HL-60/S4 treated with retinoic acid at 250 ng/mL for 4 days and 3 days (cell line): ENCODE measurements around the gene MEF2D.

Source experiments
- in situ Hi-C: fragments of 300-500 bp; cut with MboI; formaldehyde crosslinking; loops from 2 replicates; pipeline ENCODE4 v1.7.0; 2022; ENCODE audit warnings: low sequenced_read_pairs

Gene MEF2D

DNA sequence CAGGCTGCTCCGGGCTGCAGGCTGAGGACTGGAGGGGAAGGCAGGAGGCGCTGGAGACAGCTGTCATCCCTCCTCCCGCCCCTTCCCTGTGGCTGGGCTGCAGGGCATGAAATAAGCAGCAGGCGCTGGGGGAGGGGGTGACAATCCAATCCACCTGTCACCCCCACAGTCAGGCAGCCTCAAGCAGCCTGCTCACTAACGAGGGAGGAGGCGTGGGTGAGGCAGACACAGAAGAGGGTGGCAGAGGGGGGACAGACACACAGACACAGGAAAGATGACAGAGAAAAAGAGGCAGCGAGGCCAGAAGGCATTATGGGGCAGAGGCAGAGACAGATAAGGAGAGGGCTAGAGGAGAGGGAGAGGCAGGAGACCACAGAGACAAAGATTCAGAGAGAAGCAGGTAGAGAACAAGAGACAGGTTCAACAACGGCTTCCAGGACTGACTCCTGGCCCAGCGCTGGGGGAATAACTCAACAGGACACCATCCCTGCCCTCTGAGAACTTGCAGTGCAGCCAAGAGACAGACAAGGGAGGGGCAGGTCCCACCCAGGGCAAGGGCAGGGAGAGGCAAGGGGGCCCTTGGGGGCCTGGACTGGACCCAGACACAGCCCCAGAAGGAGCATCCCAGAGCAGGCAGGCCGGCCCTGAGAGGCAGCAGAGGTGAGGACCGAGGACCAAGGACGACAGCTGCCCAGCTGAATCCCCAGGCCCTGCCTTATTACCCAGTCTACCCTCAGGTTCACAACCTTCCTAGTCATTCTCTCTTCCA is 11.2 kb downstream of the MEF2D start:
- in situ Hi-C loops, result no loop called here

DNA sequence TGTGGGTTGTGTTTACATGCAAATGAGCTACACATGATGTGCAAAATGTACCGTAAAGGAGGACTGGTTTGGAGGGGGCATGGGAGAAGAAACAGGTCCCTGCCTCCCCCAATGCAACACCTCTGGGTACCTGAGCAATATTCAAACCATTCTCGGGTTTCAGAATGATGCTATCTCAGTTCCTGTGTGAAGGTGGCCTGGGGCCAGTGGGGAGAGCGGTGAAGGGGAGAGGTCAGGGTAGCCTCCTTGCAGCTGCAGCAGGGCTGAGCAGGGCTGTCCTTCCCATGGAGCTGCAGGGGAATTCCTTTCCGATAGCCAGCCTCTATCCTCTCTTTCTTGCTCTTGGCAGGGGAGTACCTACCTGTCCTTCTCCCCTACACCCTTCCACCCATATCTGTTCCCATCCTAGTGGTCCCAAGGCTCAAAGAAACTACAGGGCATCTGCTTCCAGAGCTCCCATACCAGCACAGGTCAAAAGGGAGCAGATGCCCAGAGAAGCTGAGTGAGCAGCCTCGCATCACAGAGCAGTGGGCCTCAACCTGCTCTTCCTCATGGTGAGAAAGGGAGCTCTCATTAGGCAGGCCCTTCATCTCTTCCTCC is 11.9 kb downstream of the MEF2D start:
- in situ Hi-C loops, result no loop called here

DNA sequence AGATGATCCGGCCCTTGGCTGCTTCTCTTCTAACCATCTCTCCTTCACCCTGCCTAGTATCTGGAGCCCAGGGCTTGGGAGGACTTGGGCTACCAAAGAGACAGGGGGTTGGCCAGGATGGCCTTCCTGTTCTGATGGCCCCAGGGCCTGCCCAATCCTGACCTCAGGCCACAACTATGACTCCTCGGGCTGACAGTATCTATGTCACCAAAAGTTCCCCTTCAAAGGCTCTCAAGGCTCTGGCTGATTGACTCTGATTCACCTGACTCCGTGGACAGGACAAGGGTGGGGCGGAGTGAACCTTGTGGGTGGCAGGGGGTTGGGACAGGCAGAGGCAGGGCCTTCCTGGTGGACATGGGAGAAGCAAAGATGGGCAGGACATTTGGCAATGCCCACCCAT is 12.7 kb downstream of the MEF2D start:
- in situ Hi-C loops, result no loop called here

DNA sequence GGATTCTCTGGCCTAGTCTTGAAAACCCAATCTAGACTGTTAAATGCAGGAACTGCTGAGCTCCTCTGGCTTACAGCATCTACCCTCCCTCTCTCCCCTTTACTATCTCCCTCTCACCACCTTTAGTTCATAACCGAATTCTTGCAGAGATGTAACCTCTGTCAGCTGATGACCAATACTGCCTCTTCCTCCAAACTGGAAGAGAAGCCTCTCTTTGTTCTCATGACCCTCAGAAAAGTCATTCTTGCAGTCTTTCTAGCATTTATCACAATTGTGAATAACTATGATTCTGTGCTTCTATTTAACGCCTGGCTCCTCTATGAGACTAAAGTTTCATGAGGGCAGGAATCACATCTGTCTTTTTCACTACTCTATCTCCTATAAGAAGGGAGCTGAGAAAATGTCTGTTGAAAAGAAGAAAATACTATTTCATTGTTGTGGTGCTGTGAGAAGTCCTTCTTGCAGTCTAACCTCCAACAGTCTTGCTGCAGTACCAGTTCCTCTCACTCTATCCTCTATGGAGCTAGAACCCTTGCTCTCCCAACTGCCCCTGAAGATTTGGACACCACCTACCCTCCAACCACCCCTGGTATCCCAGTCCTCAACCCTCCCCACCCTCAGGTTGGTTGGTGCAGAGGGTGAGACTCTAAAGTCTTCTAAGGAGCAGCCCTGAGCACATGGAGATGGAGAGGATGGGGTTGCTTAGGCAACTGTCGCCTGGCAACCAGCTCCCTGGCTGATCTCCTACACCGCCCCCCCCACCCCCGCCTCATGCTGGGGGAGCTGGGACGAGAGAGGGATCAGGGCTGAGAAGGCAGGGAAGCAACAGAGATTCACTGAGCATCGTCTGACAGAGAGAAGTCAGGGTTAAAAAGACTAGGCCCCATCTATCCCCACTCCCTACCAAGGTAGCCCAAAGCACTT is 13.9 kb downstream of the MEF2D start:
- in situ Hi-C loops, result no loop called here

DNA sequence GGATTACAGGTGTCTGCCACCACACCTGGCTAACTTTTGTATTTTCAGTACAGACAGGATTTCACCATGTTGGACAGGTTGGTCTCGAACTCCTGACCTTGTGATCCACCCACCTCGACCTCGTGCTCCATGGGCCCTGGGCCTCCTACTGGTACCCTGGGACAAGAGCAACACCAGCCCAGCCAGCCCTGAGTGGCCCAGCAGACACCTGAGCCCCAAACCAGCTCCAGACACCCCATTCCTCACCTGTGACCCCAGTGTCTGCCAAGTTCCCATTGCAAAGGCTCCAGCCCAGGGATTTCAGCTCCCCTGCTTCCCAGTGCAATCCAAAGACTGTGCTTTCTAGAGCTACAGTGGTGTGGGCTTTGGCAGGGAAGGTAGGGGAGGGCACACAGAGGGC is 14.6 kb downstream of the MEF2D start:
- in situ Hi-C loops, result no loop called here

DNA sequence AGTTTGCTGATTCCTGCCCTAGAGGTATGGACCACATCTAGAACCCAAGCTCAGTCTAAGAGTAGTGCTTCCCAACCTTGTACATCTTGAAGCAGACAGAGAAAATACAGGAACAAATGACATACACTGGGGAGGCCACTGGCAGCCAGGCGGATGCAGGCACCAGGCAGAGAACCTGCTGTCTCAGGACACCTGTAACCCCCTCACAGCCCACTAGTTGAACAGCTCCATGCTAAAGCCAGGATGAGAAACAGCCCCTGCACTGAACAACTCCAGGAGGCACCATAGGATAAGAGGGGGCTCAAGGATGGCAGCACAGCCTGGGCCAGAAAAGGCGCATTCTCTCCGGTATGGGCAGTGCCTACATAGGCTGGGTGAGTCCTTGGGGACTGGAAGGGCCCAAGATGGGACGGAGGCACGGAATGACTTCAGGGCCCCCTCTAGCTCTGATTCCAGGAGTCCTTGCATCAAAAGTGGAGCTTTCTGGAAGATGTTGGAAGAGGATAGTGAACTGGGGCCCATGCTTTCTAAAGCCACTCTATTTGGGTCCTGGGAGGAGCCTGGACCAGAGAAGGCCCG is 16.0 kb downstream of the MEF2D start:
- in situ Hi-C loops, result no loop called here

DNA sequence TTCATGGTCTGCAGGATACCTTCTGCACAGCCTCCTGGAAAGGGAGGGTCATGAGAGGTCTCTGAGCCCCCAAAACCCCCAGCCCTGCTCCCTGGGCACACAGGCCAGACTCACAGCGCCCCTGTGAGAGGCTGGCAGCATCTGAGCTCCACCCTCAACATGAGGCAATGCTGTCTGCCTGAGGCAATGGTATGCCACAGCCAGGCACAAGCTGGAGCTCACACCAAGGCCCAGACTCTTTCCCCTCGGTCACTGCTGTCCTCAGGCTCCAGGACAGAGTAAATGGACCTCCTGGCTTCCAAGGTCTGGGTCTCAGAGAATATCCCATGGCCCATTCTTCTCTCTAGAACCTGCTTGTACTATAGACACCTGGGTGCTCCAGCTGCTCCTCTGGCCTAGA is 17.2 kb downstream of the MEF2D start:
- in situ Hi-C loops, result no loop called here

DNA sequence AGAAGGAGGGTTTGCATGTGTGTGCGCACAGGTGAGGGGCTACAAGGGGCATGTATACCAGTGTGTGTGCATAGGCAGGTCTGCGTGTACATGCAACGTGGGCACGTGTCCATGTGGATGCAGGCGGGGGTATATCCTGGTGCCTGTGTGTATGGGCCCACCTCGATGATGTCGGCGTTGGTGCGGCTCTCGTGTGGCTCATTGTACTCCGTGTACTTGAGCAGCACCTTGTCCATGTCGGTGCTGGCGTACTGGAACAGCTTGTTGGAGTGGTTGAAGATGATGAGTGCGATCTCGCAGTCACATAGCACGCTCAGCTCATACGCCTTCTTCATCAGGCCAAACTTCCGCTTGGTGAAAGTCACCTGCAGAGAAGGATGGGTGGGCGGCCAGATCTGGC is 18.3 kb downstream of the MEF2D start:
- in situ Hi-C loops, result no loop called here

DNA sequence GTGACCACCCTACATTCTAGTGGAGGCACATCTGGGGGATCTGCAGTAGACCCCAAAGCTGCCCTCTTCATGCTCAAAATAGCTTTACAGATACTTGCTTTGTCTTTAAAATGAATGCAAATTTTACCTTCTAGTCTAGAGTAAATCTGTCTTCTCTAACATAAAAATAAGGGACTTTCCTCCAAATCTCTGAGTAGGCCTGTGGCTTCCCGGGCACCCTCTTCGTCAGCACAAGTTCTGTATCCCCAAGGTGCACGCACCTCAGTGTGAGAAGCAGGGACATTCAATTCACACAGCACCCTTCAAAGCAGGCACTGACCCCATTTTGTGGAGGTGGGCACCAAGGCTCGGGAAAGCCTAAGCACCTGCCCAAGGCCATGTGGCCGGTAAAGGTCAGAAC is 19.0 kb downstream of the MEF2D start:
- in situ Hi-C loops, result no loop called here

DNA sequence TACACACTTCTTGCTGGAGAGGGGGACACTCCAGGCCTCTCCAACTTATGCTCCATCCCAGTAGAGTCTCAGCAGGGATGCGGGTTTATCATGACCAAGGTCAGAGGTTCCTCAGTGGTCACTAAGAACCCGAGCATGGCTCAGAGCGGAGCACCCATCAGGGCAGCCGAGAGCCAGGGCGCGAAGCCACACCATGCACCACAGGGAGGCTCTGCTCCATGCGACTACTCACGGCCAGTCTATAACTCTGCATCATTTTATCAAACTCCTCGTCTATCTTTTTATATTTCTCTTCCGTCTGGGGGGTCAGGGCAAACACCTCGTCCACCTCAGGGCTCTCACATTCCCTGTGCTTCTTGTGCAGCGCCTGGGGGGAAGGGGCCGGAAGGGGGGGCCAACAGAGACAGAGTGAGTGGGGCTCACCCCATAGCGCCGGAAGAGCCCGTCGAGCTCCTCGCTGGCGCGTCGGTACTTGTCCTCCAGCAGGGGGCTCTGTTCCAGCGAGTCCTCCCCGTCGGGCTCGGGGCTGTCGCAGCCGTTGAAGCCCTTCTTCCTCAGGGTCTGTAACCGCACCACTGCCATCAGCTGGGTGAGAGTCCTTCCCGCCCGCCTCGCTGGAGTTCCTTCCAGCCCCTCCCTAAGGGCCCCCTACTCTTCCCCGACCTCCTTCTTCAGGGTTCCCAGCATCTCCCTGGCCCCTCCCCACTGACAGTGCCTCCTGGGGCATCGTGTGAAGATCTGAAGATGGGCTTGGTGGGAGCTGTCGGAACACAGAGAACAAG is 20.0 kb downstream of the MEF2D start:
- in situ Hi-C loops, result no loop called here

DNA sequence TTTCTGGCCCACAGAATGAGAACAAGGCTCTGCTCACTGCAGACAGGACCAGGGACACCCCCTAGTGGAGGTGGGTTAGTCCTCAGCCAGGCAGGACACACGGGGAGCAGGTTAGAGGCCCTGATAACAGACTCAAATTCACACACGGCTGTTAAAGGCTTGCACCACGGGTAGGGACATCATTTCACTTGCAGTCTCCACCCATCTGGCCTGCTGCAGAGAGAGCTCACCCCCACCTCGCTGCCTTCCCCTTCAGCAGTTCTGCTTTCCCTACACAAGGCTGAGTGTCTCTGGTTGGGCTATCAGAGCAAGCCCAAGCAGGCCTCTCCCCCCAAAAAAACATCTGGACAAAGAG is 20.6 kb downstream of the MEF2D start:
- in situ Hi-C loops, result no loop called here

DNA sequence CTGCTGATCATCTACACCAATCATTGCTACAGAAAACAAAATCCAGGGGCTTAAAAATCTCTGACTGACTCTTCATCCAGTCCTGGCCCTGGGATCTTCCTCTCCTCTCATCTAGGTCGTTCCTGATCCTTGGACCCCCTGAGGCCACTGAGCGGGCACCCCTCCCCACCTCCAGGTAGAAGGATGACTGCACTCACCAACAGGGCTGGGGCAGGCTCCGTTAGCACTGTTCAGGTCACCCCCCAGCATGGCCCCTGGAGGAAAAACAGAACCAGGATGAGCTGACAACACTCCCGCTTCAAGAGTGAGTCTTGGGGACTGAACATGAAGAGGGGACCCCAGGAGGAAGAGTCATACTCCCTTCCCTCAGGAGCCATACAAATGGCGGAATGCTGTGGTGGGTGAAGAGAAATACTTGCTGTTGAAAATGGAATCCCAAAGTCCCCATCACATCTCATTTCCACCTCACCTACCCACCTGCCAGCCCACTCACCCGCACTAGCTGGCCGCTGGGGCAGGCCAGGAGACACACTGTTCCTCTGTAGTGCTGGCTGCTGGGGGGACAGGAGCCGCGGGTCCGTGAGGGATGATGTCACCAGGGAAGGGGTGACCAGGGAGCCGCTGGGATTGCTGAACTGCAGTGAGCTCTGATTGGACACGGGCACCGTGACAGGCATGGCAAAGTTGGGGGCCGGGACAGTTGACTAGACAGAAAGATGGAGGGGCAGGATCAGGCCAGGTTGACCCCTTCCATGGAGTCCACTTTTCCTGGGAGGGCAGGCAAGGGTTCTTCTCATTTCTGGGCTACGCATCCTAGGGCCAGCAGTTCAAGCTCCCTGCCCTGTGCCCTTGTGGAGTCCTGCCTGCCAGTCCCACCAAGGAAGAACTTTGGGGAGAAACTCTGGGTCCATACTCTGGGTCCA is 21.2 kb downstream of the MEF2D start:
- in situ Hi-C loops, result no loop called here

DNA sequence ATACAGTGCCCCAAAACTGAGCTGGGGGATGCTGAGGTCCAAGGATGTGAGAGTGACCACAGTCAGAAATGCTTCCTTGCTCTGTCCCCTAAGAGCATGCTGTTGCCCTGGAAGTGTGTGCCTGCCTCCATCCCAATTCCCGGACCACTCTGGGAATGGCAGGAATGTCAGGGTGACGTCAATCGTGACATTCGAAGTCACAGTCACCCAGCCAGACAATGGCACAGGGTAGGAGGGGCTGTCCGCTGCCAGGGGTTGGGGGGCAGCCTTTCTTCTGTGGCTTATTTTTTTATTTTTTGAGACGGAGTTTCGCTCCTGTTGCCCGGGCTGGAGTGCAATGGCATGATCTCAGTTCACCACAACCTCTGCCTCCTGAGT is 22.3 kb downstream of the MEF2D start:
- in situ Hi-C loops, result no loop called here

DNA sequence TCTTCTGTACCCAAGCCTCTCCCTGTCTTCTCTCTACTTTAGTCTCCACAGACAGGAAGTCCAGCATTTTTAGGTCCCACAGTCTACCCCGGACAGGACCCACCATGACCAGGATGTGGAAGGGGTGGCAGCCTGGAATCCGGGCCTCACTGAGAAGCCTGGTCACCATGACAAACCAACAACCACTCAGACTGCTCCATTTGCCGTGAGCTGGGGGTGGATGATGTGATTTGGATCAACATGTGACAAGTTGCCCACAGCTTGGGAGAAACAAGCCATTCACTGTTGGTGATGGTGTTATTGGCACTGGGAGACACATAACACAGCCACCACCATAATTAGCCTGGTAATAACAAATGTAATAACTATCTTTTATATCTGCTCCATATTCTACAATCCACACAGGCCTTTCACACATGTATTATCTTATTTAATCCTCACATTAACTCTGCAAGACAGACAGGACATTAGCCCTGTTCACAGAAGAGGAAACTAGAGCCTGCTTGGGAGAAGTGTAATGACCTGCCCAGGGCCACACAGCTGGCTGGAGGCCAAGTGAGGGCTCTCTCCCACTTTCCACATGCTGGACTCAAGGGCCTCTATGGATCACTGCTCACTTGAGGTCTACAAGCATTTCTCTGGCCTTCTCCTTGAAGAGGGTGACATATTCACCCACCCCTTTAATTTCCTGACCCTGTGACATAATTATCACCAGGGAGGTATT is 22.9 kb downstream of the MEF2D start:
- in situ Hi-C loops, result no loop called here

DNA sequence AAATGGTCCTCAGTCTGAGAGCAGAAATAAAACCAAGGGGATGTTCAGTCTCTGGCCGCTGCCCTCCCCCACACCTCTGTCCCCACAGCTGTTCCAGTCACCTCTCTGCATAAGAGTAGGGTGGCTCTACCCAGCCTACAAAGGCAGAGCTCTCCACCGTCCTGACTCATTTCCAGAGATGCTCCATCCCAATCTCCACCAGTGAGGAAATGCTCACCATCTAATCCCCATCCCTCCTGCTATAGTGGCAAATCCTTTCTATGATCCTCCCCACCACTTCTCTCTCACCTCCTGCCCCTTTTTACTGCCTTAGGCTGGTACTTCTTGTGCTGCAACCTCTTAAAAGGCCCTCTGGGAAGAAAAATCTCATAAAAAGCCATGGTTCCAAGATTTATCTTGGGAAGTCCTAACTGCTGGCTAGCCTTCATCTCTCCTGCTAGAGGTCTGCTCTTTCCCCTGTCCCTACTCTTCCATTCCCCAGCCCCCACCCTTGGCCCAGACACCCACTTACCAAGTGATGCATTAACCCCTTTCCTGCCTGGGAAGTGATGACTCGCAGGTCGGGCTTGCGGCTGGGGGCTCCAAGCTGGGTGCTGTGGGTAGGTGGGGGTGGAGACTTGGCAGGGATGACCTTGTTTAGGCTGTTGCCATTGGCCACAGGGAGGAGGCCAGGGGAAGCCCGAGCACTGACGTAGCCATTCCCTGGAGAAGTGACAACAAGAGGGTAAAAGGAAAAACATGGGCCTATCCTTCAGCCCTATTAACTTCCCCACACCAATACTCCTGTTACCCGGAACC is 23.9 kb downstream of the MEF2D start:
- in situ Hi-C loops, result no loop called here

DNA sequence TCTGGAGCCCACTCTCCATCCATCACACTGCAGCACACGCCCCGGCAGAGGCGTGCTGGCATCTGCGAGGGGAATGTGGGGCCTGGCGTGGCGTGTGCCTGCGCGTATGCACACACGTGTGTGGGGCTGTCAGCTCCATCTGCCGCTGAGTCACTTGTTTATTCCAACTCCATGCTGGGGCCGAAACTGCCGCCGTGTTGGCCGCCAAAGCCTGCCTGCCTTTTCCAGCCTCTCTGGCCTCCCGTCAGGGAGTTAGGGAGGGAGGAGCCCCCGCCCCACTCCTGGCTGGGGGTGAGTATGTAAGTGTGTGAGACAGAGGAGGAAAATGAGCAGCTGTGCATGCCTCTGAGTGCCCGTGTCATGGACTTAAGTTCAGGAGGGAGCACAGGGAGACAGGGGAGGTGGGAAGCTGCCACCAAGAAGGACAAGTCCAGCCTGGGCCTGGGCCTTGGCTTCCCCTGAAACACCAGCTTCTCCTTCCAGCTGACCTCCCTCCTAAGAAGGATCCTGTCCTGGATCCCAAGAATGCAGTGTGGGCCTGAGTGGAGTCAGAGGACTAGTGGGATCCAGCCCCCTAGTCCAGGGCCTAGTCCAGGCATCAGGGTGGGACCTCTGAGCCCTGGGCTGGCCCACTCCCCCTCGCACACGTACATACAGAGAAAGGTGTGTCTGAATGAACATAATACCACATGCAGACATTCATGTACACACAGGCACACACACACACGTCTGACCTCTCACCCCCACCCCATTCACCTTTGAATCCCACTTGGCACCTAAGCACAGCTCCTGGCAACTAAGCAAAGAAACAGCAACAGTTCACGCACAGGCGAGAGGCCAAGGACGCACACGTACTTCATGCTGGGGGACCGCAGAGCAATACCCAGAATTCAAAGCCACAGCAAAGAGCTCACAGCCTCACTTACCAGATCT is 24.7 kb downstream of the MEF2D start:
- in situ Hi-C loops, result no loop called here

DNA sequence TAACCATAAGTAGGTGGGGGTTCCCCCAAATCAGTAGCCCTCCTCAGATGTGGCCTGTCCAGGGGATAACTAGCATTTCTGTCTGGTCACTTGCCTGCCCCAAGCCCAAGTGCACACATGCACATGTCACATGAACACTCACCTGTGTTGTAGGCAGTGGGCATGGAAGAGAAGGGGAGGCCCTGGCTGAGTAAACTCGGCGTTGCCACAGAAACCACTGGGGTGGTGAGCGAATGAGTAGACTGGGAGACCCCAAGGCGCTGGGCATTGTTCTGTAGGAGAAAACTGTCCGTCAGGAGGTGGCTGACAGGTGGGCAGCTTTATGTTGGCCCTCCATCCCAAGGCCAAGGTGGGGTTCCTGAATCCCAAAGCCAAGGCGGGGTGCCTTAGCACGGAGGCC is 25.6 kb downstream of the MEF2D start:
- in situ Hi-C loops, result no loop called here
